HepG2 (cell line): ENCODE data around the gene STAMBPL1. TPM values are rescaled to one million over a fixed set of nuclear protein-coding genes. Genes with fewer than 3 reads are reported as not detected.

Source experiments
- ATAC-seq: fragments of 200-7000 bp; cut with Tn5 transposase; 3 replicates; pipeline ENCODE4 v1.9.1; 2020; ENCODE audit warnings: mild to moderate bottlenecking, moderate library complexity
- BruUV-seq: library from RNA; stranded (reverse); fragments of 400-500 nt; replicated peaks from 2 replicates; lab custom pipeline; 2021; lab: Mats Ljungman, UMichigan
- CTCF ChIA-PET: fragments of 300-600 bp; formaldehyde crosslinking; extraction: SDS; loops from one replicate; lab custom pipeline; 2021; ENCODE audit warnings: low total read pairs, inconsistent platforms, low intra/inter-chr PET ratio; lab: Yijun Ruan, JAX
- POLR2A ChIA-PET: fragments of 350-600 bp; sonication (Branson Sonifier 250); formaldehyde crosslinking; loops from one replicate; lab custom pipeline; 2020; ENCODE audit warnings: antibody characterized with exemption, inconsistent platforms; lab: Yijun Ruan, JAX
- DNase-seq: peaks from one replicate; pipeline ENCODE4 v3.0.0-alpha.2; 2015; ENCODE audit warnings: low spot score
- FAIRE-seq: peaks from 3 replicates; lab custom pipeline; 2011; peaks lifted over from hg19 to GRCh38; lab: Jason Lieb, UNC
- H2AFZ ChIP-seq: one replicate; pipeline ENCODE4 v1.6.1; 2011; ENCODE audit warnings: low read length, inconsistent platforms
- H3K27ac ChIP-seq: fragments of 300-600 bp; 3 replicates; pipeline ENCODE4 v1.8.0; 2011; ENCODE audit warnings: mixed run types, mild to moderate bottlenecking, mixed read lengths, low read length, inconsistent platforms; ENCODE audit not compliant: insufficient read depth; ENCODE audit errors: extremely low read length
- H3K27me3 ChIP-seq, 2 experiments: fragments of 200-600 bp in 1 of 2; 2 replicates in 1 of 2; 3 replicates in 1 of 2; pipeline versions ENCODE4 v1.6.0 to v1.8.0; 2011; ENCODE audit warnings: low read length in 2 of 2, mild to moderate bottlenecking in 2 of 2, moderate library complexity in 2 of 2, inconsistent platforms in 1 of 2; ENCODE audit not compliant: insufficient read depth in 2 of 2, control insufficient read depth in 1 of 2
- H3K36me3 ChIP-seq, 2 experiments: fragments of 200-600 bp in 1 of 2; replicated peaks in 1 of 2; 2 replicates in 1 of 2; 3 replicates in 1 of 2; pipeline versions ENCODE4 v1.5.1 to v1.8.0; 2011; ENCODE audit warnings: low read length in 2 of 2, inconsistent platforms in 1 of 2; ENCODE audit not compliant: insufficient read depth in 2 of 2, control insufficient read depth in 1 of 2
- H3K4me1 ChIP-seq: 2 replicates; pipeline ENCODE4 v1.5.1; 2012; ENCODE audit warnings: low read length, inconsistent platforms; ENCODE audit not compliant: insufficient read depth
- H3K4me2 ChIP-seq: 2 replicates; pipeline ENCODE4 v1.6.0; 2011; ENCODE audit warnings: low read depth, low read length, inconsistent platforms
- H3K4me3 ChIP-seq, 3 experiments: fragments of 200-600 bp in 1 of 3; sonication (generic), shearing (Covaris generic) in 1 of 3; replicated peaks in 1 of 3; 2 replicates each; pipeline ENCODE4 v1.5.1; 2011 to 2016; ENCODE audit warnings: low read length in 3 of 3, inconsistent platforms in 2 of 3, low read depth in 2 of 3, mild to moderate bottlenecking in 2 of 3, control low read depth in 1 of 3, mixed read lengths in 1 of 3; ENCODE audit not compliant: insufficient read depth in 1 of 3
- H3K79me2 ChIP-seq: one replicate; pipeline ENCODE4 v1.6.1; 2011; ENCODE audit warnings: low read length, inconsistent platforms; ENCODE audit not compliant: insufficient read depth
- H3K9ac ChIP-seq: 2 replicates; pipeline ENCODE4 v1.6.0; 2011; ENCODE audit warnings: mild to moderate bottlenecking, low read depth, low read length, inconsistent platforms; ENCODE audit not compliant: insufficient read depth
- H3K9me3 ChIP-seq: 2 replicates; pipeline ENCODE4 v1.5.1; 2012; ENCODE audit warnings: mild to moderate bottlenecking, low read length
- H4K20me1 ChIP-seq: 2 replicates; pipeline ENCODE4 v1.6.0; 2011; ENCODE audit warnings: inconsistent platforms, mild to moderate bottlenecking, low read length, moderate library complexity; ENCODE audit not compliant: insufficient read depth
- CHD4 ChIP-seq: fragments of 200-600 bp; sonication (generic); IDR thresholded peaks from 2 replicates; pipeline ENCODE4 v1.7.0; 2017; ENCODE audit warnings: mild to moderate bottlenecking, low read length, borderline replicate concordance
- FOXK2 ChIP-seq: fragments of 450-650 bp; IDR thresholded peaks from 2 replicates; pipeline ENCODE4 v1.6.1; 2016
- KMT2A ChIP-seq: sonication (generic); formaldehyde crosslinking; IDR thresholded peaks from 2 replicates; pipeline ENCODE4 v1.4.0; 2020; ENCODE audit warnings: missing genetic modification reagents
- NCOA5 ChIP-seq: sonication (generic); formaldehyde crosslinking; IDR thresholded peaks from 2 replicates; pipeline ENCODE4 v1.4.0; 2020; ENCODE audit warnings: missing genetic modification reagents
- RBM22 ChIP-seq: fragments of 200-400 bp; formaldehyde crosslinking; optimal IDR thresholded peaks from 2 replicates; pipeline ENCODE3; 2017; ENCODE audit warnings: mild to moderate bottlenecking, low read length, moderate library complexity
- ZNF556 ChIP-seq: sonication (generic); formaldehyde crosslinking; IDR thresholded peaks from 2 replicates; pipeline ENCODE4 v1.4.0; 2020; ENCODE audit warnings: mild to moderate bottlenecking, missing genetic modification reagents, borderline replicate concordance
- WGBS: methylation state at CpG from one replicate; pipeline ENCODE4 v1.1.6; 2017; ENCODE audit warnings: low lambda C conversion rate; 5-methylcytosine and 5-hydroxymethylcytosine counted together
- in situ Hi-C: cut with HindIII; loops from 2 replicates; pipeline ENCODE4 v1.10.0; 2017; ENCODE audit warnings: low pct_unique_long_range_greater_than_20kb; ENCODE audit not compliant: extremely low pct_ligation_motif_present
- intact Hi-C: fragments of 100-400 bp; cut with micrococcal nuclease; formaldehyde crosslinking; loops from one replicate; pipeline ENCODE4 v1.10.0; 2022; ENCODE audit not compliant: unreplicated experiment
- polyA plus RNA-seq, 8 experiments: library from polyadenylated mRNA; depleted of rRNA in 3 of 8; stranded (reverse) in 7 of 8; unstranded in 1 of 8; fragments of >200 nt; fragmentation: Illumina TruSeq in 4 of 8; extraction: Trizol in 4 of 8; gene quantifications; 2 replicates each; pipeline versions ENCODE4 v1.2.1 to v1.2.3, GENCODE V29; 2011 to 2016; ENCODE audit warnings: low read depth in 4 of 8, missing spikeins in 1 of 8, mixed read lengths in 1 of 8; ENCODE audit not compliant: insufficient read depth in 1 of 8
- total RNA-seq, 5 experiments: library from RNA; depleted of rRNA; stranded (reverse); fragments of >200 nt; fragmentation: Illumina TruSeq; extraction: Trizol; gene quantifications; 2 replicates each; pipeline ENCODE4 v1.2.3, GENCODE V29; 2016; ENCODE audit warnings: low read depth in 1 of 5
- TF ChIP-seq, protein P1 (sequence below): sonication (generic); formaldehyde crosslinking; IDR thresholded peaks from 2 replicates; pipeline ENCODE4 v1.5.0; 2020; ENCODE audit warnings: missing genetic modification reagents
- TF ChIP-seq, protein P2 (sequence below): sonication (generic); formaldehyde crosslinking; IDR thresholded peaks from 2 replicates; pipeline ENCODE4 v1.5.0; 2020; ENCODE audit warnings: mild to moderate bottlenecking, missing genetic modification reagents, borderline replicate concordance

STAMBPL1 gene
- total and polyA plus RNA-seq, 2 of the 13 experiments (the other 11 are each of a cell fraction or from before 2014, with no cell fraction given), result 1.4 to 1.5 TPM

DNA sequence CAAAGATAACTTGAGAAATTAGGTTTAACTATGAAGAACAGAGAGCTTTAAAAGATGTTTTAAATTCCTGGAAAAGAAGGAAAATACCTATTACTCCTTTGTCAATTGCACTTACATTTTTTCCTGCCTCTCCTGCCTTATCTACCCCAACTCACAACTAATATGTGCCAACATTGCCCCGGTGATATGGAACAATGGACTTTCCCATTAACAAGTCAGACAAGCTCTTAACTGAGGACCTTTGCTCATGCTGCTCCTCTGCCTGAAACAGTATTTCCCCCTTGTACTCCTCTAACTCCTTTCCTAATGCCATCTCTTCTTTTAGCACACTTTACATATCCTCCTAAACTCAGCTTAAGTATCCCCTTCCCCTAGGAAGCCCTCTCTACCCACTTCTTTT is 77.3 kb downstream of the STAMBPL1 start:
- H4K20me1 ChIP-seq, result no peaks in the 10 kb centered on the region
- ATAC-seq (no peak), FAIRE-seq (no peak), DNase-seq (no peak)
- BruUV-seq, result no TSS peak
- 86% methylated on average over 1 of the region's 1 CpG for WGBS
- no peak overlapping the region for H3K9ac ChIP-seq
- ChIA-PET POLR2A (no interaction called here), CTCF (no interaction called here)
- H3K4me1 ChIP-seq, result peaks cover 13% of the 10 kb centered on the region
- no peaks in the 10 kb centered on the region for H3K9me3 ChIP-seq
- no peak overlapping the region for H3K4me3 ChIP-seq
- H3K4me2 ChIP-seq, result no peak overlapping the region
- TF ChIP-seq FOXK2 (no peak), ZNF556 (CRISPR knock-in tag) (no peak), CHD4 (no peak), NCOA5 (CRISPR knock-in tag) (no peak), RBM22 (no peak)
- TF ChIP-seq, protein P1, sequence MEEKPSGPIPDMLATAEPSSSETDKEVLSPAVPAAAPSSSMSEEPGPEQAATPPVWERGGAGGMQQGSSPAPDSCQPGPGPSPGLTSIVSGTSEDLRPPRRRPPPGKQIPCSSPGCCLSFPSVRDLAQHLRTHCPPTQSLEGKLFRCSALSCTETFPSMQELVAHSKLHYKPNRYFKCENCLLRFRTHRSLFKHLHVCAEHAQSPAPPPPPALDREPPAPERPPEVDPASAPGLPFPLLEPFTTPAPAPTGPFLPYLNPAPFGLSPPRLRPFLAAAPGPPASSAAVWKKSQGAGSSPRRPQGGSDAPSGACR (CRISPR knock-in tag), result no peak
- no peaks in the 10 kb centered on the region for H3K79me2 ChIP-seq
- no peaks in the 10 kb centered on the region for H3K36me3 ChIP-seq
- H2AFZ ChIP-seq, result no peak overlapping the region
- H3K27ac ChIP-seq, result no peak overlapping the region
- H3K27me3 ChIP-seq, result no peaks in the 10 kb centered on the region
- in situ Hi-C loops (no loop called here), intact Hi-C loops (no loop called here)

DNA sequence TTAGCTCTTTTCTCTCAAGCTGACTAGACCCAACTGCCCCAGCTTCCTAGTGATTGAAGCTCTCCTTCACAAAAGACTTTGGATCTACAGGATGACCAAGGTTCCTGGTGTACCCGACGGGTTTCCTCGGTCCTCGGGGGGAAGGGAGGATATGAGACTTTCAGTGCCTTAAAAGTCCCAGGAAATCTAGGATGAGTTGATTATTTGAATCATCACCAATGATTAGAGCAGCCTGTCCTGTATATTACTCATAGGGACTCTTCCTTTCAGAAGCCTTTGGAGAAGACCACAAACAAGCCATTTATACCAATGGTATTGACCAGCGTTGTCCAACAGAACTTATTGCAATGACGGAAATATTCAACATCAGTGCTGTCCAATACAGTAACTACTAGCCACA is 78.7 kb downstream of the STAMBPL1 start:
- CTCF ChIA-PET, result no interaction called here
- intact Hi-C loops, result no loop called here
- no peaks in the 10 kb centered on the region for H3K36me3 ChIP-seq
- no peak overlapping the region for H3K27ac ChIP-seq
- in situ Hi-C loops, result no loop called here
- H3K79me2 ChIP-seq, result no peaks in the 10 kb centered on the region
- H3K9ac ChIP-seq, result no peak overlapping the region
- no peak overlapping the region for H3K4me3 ChIP-seq
- H3K4me1 ChIP-seq, result peaks cover 13% of the 10 kb centered on the region
- DNase-seq, result no peak
- no peak for FAIRE-seq
- 99% methylated on average over 6 of the region's 6 CpGs for WGBS
- BruUV-seq, result no TSS peak
- no peaks in the 10 kb centered on the region for H3K9me3 ChIP-seq
- H4K20me1 ChIP-seq, result no peaks in the 10 kb centered on the region
- POLR2A ChIA-PET, result no interaction called here
- no peaks in the 10 kb centered on the region for H3K27me3 ChIP-seq
- ATAC-seq, result no peak
- H3K4me2 ChIP-seq, result no peak overlapping the region
- no peak overlapping the region for H2AFZ ChIP-seq
- TF ChIP-seq, protein P2, sequence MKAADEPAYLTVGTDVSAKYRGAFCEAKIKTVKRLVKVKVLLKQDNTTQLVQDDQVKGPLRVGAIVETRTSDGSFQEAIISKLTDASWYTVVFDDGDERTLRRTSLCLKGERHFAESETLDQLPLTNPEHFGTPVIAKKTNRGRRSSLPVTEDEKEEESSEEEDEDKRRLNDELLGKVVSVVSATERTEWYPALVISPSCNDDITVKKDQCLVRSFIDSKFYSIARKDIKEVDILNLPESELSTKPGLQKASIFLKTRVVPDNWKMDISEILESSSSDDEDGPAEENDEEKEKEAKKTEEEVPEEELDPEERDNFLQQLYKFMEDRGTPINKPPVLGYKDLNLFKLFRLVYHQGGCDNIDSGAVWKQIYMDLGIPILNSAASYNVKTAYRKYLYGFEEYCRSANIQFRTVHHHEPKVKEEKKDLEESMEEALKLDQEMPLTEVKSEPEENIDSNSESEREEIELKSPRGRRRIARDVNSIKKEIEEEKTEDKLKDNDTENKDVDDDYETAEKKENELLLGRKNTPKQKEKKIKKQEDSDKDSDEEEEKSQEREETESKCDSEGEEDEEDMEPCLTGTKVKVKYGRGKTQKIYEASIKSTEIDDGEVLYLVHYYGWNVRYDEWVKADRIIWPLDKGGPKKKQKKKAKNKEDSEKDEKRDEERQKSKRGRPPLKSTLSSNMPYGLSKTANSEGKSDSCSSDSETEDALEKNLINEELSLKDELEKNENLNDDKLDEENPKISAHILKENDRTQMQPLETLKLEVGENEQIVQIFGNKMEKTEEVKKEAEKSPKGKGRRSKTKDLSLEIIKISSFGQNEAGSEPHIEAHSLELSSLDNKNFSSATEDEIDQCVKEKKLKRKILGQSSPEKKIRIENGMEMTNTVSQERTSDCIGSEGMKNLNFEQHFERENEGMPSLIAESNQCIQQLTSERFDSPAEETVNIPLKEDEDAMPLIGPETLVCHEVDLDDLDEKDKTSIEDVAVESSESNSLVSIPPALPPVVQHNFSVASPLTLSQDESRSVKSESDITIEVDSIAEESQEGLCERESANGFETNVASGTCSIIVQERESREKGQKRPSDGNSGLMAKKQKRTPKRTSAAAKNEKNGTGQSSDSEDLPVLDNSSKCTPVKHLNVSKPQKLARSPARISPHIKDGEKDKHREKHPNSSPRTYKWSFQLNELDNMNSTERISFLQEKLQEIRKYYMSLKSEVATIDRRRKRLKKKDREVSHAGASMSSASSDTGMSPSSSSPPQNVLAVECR, result no peak
- TF ChIP-seq KMT2A (CRISPR knock-in tag), result no peak
